Stimulated activated CD4-positive, alpha-beta T cell treated with anti-CD3 and anti-CD28 coated beads, Interleukin-4, amount 100 ng/mL, for 48 hours (primary cell): ENCODE measurements around the gene BPIFA3.

Source experiments
- DNase-seq, 2 donors: peaks; one replicate each; pipeline ENCODE4 v3.0.0-alpha.2; 2020; ENCODE audit warnings: low read depth in 2 of 2

BPIFA3 gene

DNA sequence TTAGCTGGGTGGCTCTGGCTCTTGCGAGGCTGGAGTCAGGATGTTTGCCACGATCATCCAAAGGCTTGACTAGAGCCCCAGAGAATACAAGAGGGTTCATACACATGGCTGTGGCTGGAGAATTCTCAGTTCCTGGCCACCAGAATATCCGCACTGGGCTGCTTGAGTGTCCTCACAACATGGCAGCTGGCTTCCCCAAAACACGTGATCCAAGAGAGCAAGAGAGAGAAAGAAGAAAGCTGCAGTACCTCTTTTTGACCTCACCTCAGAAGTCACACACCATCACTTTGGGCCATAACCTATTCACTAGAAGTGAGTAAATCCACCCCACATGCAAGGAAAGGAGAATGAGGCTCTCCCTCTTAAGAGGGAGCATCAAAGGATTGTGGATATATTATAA is 44.3 kb downstream of the BPIFA3 start:
- no peak for DNase-seq

DNA sequence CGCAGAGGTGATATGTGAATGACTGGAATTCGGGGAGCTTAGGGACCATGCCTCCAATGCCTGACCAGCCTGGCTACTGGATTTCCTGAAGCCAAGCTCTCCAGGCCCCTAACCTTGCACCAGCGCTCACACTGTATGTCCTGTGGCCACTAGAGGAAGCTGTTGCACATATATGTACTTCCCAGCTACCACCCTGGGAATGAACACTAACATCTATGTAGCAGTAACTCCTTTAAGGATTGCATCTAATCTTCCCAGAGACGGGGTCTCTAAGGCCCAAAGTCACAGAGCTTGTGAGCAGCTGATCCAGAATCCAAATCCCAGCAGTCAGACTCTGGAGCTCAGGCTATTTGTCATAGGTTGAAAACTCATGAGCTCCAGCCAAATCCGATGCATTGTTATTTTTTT is 45.5 kb downstream of the BPIFA3 start:
- DNase-seq: peak in 1 of 2 donors; percentile 5

DNA sequence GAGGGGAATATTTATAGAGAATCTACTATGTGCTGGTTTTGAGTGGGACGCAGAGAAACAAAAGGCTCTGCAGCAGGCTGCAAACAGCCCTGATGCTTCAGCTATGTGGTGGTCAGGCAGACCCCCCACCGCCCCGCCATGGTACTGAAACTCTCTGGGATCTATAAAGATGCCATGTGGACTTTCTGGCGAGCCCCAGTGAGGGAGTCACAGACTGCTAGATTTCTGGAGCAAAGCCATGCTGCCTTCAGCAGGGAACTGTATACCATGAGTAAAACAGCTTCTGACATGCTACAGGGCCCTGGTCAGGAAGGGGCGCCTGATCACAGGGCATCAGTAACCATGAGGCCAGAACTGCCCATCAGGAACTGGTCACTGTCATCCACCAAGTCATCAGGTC is 46.6 kb downstream of the BPIFA3 start:
- no peak for DNase-seq

DNA sequence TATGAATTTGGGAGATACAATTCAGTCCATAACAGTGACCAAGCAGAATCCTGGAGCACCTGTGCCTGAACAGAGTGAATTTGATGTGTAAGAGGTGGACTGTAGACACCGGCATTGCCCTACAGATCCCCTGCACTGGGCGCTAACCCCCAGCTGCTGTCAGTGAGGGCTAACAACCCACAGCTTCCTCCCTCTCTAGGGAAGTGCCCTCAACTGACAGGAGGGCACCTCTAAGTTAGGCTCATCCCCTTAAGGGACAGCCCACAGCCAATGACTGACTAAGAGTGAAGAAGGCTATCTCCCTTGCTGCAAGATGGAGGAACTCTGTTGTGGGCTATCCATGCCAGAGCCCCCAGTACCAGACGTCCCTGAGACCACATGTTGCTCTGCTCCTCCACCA is 50.5 kb downstream of the BPIFA3 start:
- DNase-seq: no peak

DNA sequence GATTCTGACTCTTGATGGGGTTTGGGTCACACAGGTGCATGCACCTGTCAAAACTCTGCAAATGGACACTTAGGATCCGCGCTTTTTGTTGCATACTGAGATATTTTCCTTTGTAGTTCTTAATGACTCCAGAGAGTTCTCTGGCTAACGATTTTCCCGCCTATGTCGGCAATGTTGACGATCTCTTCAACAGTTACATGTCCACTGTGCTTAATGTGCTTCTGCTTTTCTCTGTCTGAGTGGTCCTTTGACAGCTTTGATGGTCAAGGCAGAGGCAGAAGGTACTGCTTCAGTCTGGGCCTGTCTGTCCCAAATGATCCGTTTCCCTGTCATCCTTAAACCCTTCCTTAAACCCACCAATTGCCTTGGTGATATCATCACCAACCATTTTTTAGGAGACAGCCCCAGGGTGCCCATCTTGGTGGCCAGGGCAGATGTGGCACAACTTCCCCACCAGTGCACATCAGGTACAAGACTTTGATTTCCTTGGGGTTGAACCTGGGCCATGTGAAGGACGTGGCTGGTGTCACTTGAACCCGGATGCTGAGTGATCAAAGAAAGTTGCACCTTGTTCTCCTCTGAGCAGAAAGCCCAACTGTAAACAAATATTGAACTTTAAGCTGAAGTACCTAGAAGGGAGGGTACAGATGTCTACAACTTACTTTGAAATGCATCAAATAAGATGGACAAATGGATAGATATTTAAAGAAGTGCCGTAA is 55.2 kb downstream of the BPIFA3 start:
- no peak for DNase-seq

DNA sequence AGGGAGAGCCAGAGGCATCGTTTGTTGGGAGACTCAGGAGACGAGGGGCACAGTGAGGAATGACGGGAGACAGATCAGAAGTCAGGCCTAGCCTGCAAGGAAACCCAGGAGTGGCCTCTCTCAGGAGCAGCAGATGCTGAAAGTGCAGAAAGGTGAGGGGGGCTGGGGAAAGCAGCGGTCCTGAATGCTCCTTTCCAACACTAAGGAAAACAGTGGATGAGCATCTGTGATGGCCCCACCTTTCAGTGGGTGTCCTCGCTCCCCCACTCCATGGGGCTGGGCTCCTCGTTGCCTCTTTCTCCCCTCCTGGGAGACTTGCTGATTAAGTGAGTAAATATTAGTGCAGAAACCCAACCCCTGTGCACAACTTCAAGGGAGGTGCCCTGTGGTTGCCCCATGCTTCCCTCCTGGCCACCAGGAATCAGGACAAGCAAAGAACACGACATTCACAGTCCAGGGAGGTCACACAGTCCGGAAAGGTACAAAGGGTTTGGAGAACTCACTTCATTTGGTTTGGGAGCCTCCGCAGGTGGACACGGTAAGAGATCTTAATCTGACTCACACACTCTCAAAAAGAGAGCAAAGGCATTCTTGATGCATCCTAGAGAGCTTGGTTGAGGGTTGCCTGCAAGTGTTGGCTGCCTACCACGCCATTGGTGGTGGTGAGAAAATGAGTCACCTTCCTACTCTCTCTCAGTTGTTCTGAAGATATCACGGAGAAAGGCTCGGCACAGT is 56.1 kb downstream of the BPIFA3 start:
- peak; percentile 2 to 4 for DNase-seq

DNA sequence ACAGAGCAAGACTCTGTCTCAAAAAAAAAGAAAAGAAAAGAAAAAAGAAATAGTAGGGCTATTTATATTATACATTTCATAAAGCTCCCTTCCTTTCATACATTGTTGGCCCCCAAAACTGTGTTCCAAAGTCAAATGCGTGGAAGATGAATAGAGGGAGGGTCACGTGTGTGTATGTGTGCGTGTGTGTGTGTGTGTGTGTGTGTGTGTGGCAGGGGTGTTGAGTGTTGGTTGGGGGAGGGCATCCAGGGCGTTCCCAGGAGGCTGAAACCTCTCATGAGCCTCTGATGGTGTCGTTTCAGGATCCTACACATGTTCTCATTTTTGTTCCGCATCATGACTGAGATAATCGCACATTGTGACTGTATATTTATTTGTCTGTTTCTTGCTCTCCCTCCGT is 58.1 kb downstream of the BPIFA3 start:
- DNase-seq: no peak

DNA sequence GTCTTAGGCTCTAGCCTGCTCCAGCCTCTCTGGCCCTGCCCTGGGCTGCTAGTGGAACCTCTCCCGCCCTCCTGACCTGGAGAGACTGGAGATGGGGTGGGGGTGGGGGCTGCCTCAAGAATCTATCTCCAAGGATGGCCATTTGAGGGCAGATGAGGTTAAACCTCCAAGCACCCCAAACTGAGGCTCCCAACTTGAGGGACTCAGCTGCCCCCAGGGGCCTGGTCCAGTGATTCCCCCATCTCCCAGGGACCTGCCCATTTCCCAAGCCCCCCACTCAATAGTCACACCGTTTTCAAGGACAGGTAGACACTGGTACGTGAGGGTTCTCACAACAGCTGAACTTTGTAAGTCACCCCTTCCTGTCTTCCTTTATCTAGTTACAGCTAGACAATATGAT is 58.7 kb downstream of the BPIFA3 start:
- no peak for DNase-seq

DNA sequence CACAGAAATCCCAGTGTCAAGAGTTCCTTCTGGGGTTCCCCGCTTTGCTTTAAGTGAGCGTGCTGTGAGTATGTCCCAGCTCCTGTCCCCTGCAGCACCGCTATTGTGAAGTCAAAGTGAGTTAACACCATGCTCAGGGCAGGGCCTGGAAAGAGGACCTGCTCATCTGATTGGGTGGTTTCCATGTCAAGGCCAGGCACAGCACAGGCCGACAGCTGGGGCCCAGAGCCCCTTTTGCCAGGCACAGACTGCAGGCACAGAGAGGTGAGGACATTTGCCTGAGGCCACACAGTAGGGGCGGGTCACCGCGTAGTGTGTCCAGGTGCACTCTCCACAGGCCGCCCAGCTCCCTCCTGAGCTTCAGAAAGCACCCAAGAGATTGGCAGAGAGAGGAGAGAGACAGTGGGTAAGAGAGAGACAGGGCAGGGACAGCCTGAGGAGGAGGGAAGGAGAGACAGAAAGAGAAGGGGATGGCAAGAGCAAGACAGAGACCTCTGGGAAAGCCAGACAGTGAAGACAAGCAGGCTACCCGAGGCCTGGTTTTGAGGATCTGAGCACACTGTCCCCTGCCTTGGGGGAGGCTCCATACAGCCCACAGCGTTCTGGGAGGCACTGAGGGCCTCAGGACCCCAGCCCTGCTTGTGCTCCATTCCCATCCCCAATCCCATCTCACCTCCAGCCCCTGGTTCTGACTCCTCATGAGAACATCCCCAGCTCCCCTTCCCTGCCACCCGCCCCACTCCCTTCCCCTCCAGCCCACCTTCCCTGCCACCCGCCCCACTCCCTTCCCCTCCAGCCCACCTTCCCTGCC is 59.4 kb downstream of the BPIFA3 start:
- no peak for DNase-seq
